GM21515 (cell line): ENCODE measurements around the gene ZNF324B.
"Not testable (repeated sequence)": the region's sequence is repeated elsewhere in the genome, so short reads cannot be mapped to it uniquely, and the experiment has no call there.

Experiments
- ATAC-seq: cut with Tn5 transposase; IDR thresholded peaks from one replicate; pipeline ENCODE4 v1.9.1; 2021; ENCODE audit not compliant: unreplicated experiment

ZNF324B gene

DNA sequence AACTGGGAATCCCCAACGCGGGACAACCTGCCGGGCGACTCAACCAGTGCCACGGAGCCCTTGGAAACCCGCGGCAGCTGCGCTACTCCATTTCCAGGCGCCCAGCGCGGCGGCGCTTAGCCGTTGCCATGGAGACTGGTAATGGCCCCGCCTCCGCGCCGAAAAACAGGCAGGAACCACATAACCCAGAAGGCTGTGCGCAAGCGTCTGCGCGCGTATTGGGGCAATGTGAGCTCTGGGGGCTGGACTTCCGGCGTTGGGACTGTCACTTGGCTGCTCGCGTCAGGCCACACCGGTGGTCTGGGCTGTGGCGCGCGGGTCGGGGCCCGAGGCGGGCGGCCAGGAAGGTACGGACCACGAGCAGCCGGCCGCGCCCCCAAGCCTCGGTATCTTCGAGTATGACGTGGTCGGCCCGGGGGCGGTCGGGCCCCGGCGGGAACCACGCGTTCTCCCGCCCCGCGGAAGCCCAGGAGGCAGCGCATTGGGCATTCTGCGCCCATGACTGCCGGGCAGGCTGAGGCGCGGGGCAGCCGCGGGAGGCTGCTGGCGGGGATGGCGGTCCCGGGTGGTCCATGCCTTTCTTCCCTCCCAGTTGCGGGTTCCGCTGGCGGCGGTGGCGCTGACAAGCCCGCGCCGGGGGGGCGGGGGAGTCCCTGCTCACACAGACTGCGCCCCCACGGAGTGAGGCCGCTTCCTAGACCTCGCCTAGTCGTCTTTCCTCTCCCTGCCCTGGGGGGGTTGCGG lies at the start of gene ZNF324B:
Gene ZNF324B (plus strand): TSS at position 265 of the 744 bp plus-strand sequence. CDS start 2,080 bp downstream, outside the sequence.
- peak; percentile 89 for ATAC-seq

DNA sequence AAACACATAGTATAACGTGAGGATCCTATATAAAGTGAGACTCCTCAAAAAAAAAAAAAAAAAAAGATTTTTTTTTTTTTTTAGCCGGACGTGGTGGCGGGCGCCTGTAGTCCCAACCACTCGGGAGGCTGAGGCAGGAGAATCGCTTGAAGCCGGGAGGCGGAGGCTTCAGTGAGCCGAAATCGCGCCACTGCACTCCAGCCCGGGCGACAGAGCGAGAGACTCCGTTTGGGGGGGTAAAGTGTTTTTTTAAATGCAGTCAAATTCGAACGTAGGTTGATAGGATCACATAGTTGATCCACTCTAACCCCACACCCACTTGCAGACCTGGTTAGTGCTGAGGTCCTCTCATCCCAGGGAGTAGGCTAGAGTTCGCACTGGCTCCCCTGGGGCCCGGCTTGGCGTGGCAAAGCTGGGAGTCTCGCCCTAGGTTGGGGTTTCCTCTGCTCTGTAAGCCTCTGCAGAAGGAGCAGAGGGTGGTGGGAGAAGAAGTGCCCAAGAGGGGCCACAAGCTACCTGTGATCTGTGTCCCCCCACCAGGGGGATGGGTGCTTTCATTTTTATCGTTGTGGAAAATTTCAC lies 49.5 kb upstream of the ZNF324B start:
- ATAC-seq, result no peak

DNA sequence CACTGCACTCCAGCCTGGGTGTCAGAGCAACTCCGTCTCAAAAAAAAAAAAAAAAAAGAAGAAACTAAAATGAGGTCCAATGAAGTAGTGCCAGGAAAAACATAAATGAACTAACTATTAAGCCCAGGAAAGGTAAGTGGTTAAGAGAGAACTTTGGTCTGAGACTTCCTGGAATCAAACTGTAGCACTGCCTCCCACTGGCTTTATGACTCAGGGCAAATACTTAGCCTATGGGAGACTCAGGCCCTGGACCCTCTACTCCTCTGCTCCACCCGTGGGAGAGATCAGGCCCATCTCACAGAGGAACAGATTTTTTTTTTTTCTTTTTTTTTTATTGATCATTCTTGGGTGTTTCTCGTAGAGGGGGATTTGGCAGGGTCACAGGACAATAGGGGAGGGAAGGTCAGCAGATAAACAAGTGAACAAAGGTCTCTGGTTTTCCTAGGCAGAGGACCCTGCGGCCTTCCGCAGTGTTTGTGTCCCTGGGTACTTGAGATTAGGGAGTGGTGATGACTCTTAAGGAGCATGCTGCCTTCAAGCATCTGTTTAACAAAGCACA lies 47.4 kb upstream of the ZNF324B start:
- ATAC-seq, result not testable (repeated sequence)

DNA sequence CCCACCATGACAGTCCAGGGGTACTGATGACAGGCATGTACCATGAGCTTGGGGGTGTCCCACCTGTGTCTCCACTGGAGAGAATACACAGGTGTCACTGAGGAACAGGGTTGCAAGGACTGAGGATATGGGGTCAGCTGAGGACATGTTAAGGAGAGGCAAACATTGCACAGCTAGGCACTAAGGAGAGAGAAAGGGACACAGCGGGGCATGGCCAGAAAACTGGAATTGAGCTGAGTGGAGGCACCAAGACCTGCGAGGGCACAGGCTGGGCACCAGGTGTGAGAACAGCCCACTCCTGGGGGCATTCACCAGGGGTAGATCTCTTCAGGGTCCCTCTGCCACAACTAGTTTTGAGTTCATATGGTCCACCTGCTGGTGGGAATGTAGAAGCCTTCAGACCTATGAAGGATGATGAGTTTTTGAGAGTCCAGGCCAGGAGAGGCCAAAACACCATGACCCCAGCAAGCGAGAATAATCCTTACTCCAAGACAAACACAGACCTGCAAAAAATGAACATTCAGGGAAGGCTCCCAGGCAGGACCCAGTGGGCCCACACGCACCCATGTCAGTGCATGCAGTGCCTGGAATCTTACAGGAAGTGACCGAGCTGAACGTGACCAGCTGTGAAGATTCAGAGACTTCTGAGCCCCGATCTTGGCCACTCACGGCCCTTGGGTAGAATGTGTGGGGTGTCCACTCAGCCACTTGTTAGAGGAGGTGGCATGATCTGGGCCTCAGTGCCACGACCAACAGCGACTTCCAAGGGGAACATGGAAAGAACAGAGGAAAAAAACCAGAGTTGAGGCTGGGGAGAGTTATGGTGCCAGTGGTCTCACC lies 44.4 kb upstream of the ZNF324B start:
- no peak for ATAC-seq

DNA sequence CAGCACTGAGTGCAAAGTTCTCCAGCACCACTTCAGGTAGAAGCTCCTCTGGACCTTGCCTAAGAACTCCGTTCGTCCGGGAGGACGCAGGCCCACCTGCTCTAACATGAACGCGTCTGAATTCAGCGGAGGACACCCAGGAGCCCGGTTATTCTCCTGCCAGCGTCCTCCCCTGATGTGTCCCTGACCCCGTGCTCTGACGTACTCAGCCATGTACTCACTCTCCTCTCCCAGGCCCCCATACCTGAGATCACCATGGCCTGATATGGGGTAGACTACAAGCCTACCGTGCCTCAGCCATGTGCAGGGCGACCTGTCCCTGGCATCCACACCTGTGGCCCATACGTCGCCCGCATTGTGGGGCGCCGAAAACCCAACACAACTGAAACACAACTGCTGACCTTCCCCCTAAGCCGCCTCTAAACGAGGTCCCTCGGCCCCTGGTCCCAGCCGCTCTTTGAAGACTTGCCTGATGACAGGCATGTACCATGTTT lies 43.7 kb upstream of the ZNF324B start:
- ATAC-seq, result peak; percentile 11

DNA sequence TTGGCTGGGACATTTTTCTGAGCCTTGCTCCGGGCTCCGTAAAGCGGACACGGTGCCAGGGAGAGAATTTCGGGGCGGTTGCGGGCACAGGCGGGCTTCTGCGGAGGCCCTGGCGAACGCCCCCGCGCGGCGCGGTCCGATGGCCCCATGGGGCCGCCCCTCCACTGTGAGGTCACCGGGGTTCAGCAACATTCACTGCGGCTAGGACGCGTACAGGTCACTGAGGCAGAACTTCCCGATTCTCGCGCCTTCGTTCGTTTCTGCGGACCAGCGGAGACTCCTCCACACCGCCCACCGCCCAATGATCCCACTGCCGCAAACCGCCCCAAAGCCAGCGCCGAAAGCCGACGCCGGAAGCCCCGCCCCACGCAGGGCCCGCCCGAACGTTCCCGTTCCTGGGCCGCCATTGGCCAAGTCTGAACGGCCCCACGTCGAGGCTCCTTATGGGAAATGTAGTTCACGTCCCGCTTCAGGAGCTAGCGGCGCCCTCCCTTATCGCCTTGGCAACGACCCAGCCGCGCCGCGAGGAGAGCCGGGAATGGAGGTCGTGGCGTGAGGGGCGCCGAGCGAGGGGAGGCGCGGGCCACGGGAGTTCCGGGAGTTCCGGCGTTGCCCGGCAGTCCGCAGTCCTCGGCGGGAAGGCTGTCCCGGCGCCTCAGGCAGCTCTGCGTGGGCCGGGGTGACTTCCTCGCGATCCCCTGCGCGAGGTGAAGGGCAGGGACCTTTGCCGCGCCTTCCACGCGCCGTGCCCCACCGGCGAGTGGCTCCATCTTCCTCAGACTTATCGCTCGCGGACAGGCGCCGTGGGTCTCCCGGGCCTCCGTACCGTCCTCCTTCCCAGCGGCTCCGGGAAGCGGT lies 43.0 kb upstream of the ZNF324B start, which contains the start of gene ZNF584:
Gene ZNF584 (plus strand): TSS at position 498 of the 858 bp plus-strand sequence. CDS start 499 bp downstream, outside the sequence.
- peak; percentile 86 for ATAC-seq

DNA sequence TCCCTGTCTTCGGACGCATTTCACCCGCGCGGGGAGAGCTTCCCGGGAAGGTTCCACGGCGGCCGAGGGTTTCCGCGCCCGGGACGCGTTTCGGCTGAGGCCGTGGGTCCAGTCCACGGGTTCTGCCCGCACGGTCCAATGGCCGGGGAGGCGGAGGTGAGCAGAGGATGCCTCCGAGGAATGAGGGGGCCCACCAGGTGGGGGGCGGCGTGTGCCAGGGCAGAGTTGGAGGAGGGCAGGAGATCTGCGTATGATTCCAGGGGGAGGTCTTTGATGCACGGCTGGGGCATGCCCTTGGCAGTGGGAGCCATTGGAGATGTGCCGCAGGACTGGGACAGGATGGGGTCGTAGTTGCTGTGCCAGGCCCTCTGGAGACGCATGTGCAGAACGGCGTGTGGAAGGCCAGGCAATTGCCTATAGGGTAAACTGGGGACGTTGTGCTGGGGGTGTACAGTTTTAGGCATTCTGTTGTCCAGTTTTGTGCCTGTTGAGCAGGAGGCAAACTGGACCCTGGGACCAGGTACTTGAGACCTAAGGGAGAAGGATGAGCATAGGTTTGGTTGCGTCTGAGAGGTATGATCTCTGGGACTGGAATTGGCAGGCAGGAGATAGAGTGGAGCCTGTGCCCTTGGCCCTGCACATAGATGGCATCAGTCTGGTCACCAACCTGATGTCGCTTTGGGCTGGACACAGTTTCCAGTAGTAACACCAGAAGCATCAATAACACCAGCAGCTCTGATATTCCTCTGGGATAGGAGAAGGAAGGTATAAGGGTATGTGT lies 42.2 kb upstream of the ZNF324B start:
- ATAC-seq, result peak; percentile 19

DNA sequence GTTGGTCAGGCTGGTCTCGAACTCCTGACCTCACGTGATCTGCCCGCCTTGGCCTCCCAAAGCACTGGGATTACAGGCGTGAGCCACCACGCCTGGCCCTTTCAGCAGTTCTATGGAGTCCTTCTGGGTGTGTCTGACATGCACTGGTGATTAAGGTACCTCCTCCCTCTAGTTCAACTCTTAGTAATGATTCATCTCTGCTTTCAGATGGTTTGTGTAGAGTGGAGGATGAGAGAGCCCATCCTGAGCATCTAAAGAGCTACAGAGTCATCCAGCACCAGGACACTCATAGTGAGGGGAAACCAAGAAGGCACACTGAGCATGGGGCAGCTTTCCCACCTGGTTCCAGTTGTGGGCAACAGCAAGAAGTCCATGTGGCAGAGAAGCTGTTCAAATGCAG lies 34.8 kb upstream of the ZNF324B start:
- ATAC-seq, result no peak

DNA sequence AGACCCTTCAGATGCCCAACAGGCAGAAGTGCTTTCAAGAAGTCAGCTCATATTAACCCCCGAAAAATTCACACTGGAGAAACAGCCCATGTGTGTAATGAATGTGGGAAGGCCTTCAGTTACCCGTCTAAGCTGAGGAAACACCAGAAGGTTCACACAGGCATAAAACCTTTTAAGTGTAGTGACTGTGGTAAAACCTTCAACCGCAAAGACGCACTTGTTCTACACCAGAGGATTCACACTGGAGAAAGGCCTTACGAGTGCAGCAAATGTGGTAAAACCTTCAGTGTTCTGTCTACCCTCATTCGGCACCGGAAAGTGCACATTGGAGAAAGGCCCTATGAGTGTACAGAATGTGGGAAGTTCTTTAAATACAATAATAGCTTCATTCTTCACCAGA lies 34.4 kb upstream of the ZNF324B start:
- no peak for ATAC-seq

DNA sequence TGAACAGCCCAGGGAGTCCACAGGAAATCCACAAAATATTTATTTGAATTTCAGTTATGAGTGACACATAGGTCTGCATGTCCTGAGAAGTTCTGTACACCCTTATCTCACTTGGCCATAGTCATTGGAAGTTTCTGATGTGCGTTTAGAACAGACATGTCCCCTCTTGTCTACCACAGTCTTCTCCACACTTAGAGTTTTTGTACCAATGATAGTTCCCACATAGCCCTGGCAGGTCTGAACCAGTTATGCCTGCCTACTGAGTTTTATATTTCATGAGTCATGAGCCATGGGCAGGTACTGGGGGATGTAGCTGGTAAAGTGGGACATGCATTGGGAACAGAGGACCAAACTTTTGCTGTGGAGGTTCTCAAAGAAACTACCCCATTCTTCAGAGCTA lies 22.8 kb upstream of the ZNF324B start:
- no peak for ATAC-seq

DNA sequence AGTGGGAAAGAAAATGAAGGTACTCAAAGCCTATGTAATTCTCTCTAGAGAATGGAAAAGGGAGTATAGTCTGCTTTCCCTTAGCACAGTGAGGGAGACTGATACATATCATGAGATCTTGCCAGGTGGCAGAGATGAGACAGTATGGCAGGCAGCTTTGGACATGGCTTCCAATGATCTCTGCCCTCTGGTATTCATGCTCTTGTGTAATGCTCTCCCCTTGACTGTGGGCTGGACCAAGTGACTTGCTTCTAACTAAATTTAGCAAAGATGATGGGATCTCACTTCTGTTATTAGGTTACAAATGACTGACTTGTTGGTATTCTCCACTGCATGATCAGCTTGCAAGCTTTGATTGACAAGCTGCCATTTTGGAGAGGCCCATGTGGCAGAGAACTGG lies 21.7 kb upstream of the ZNF324B start:
- no peak for ATAC-seq

DNA sequence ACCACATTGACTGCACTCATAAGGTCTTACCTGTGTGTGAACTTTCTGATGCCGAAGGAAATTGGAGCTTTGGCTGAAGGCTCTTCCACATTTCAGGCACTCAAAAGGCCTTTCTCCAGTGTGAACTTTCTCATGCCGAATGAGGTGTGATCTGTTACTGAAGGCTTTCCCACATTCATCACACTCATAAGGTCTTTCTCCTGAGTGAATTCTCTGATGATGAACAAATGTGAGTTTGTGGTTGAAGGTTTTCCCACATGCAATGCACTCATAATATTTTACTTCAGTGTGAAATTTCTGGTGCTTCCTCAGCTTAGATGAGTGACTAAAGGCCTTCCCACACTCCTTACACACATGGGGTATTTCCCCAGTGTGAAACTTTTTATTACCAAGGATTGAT lies 17.2 kb upstream of the ZNF324B start:
- ATAC-seq, result no peak

DNA sequence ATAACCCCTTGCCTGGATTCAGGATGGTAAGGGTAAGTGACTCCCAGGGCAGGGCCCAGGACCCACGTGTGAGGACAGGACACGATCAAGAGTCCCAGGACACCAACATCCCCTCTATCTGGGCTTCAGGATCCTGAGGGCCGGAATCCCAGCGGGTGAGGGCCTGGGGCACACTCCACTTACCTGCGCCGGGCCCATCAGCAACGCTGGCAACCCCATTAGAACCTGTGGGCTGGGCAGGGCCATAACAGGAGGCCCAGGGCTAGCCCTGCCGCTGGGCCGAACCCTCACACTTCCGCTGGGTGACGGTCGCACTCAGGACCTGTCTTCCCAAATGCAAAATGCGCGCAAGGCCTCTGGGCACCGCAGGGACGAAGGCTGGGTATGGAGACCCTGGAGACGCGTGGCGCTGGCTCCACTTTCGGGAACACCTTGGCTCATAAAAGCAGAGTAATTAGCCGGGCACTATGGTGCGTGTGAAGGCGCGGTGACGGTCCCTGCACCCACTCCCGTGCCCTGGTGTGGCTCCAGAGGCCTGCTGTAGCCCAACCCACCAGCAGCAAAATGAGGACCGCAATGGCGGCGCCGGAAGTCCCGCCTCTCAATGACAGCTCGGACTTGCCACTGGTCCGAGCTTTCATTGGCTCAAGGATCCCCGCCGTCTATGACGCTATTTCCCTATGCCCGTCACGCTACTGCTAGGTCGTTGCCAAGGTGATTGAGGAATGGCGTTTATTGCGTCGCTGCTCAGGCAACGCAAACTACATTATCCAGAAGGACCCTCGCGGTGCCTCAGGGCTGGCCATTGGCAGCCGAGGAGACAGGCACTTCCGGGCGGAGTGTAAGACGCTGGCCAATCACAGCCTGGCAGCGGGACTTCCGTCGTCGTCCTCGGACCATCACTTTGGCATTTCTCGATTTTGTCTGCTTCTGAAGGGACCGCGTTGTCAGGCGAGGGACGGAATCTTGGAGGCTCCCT lies 11.6 kb upstream of the ZNF324B start, which contains the start of gene ZNF132:
Gene ZNF132 (minus strand): TSS at position 578 of the 979 bp plus-strand sequence. CDS start 332 bp downstream, at position 246.
- peak; percentile 94 for ATAC-seq

DNA sequence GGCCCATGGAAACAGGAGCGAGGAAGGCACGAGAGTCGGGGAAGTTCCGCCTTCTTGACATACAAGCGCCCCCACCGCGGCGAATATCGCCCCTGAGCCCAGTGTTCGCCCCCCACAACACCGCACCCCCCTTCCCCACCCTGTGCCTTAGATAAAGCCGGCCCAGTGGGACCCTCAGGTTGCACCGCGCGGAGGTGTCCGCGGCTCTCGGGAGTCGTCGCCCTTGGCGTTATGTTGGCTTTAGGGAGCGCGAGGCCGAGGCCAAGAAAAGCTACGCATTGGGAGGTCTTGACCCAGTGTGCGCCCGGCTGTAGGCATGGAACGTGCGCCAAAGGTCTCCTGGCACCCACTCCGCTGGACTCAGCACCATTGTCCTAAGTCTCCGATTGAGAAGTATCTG lies 10.9 kb upstream of the ZNF324B start:
- no peak for ATAC-seq

DNA sequence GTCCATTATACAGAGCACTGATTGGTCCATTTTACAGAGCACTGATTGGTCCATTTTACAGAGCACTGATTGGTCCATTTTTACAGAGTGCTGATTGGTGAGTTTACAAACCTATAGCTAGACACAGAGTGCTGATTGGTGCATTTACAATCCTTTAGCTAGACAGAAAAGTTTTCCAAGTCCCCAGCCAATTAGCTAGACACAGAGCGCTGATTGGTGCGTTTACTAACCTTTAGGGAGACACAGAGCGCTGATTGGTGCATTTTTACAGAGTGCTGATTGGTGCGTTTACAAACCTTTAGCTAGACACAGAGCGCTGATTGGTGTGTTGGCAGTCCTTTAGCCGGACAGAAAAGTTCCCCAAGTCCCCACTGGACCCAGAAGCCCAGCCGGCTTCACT lies 8.4 kb upstream of the ZNF324B start:
- not testable (repeated sequence) for ATAC-seq

DNA sequence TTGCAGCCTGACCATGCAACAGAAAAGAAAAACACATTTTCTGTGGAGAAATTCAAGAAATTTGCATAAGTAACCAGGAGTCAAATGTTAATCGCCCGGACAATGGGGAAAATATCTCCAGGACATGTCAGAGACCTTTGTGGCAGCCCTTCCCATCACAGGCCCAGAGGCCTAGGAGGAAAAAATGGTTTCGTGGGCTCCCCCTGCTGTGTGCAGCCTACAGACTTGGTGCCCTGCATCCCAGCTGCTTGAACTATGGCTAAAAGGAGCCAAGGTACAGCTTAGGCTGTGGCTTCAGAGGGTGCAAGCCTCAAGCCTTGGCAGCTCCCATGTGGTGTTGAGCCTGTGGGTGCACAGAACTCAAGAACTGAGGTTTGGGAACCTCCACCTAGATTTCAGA lies 2.6 kb upstream of the ZNF324B start:
- not testable (repeated sequence) for ATAC-seq

DNA sequence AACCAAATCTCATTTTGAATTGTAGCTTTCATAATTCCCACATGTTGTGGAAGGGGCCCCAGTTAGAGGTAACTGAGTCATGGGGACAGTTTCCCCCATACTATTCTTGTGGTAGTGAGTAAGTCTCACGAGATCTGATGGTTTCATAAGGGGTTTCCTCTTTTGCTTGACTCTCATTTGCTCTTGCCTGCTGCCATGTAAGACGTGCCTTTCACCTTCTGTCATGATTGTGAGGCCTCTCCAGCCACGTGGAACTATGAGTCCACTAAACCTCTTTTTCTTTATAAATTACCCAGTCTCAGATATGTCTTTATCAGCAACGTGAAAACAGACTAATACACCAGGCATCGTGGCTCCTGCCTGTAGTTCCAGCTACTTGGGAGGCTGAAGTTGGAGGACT lies 1.4 kb upstream of the ZNF324B start:
- ATAC-seq, result not testable (repeated sequence)

DNA sequence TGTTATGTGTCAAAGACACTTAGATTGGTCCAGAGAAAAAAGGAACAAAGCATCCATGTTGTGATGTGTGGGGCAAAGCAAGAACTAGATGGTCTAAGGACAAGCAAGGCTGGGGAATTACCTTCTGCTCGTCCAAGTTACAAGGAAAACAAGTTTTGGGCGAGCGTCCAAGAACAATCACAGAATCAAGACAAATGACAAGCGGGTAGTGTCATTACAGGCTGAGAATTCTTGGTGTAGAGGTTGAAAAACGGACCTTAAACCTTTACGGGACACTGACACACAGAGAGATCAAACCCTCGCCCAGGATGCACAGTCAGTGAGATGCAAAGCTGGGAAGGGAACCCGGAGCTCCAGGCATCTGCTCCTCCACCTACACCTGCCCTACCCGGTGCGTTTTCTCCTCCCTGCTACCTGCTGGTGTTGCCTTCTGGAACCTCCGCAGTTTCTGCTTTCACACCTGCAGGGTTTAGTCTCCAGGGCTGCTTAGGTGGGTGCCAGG lies 515 bp upstream of the ZNF324B start:
- no peak for ATAC-seq
